ENCODE results near the gene AP2A2. TPM values are rescaled to one million over a fixed set of nuclear protein-coding genes. Genes with fewer than 3 reads are reported as not detected.

Gene AP2A2
- total and polyA plus RNA-seq, 8 donors = 40.0 to 60.2 (median 50.6) TPM

- intact Hi-C loops (cut with DNase I) = loop anchor here in 1 of 3 donors (10.0 kb wide), 1 partner anchor 133 kb away; the partner anchor contains the start of gene AP2A2
- Histone ChIP-seq H3K27me3 (no peaks in the 10 kb centered on the region), H3K36me3 (no peaks in the 10 kb centered on the region), H3K4me3 (no peak overlapping the region), H3K9me3 (no peaks in the 10 kb centered on the region), H3K27ac (no peak overlapping the region), H3K4me1 (no peaks in the 10 kb centered on the region)
- ATAC-seq (no peak), FAIRE-seq (no peak), DNase-seq (no peak)
- TF ChIP-seq CTCF (IDR thresholded peaks at IDR 0.05) = no peak
- 79 to 84% methylated on average over 16 of the region's 16 CpGs for WGBS, 2 donors
These were observed 132.1 kb downstream of the AP2A2 start for GRCh38 chr11:1057806-1058205.

- 58 to 86% methylated on average over 15 of the region's 15 CpGs for WGBS, 2 donors
- TF ChIP-seq CTCF (IDR thresholded peaks at IDR 0.05) = no peak
- H3K36me3 ChIP-seq = no peaks in the 10 kb centered on the region
- FAIRE-seq = no peak
- ATAC-seq = no peak
- no peaks in the 10 kb centered on the region for H3K27me3 ChIP-seq
- peak in 1 of 6 donors; percentile 31 for DNase-seq
- no peaks in the 10 kb centered on the region for H3K4me1 ChIP-seq
- no peaks in the 10 kb centered on the region for H3K9me3 ChIP-seq
- H3K27ac ChIP-seq = no peak overlapping the region
- no peak overlapping the region for H3K4me3 ChIP-seq
- intact Hi-C loops (cut with DNase I) = loop anchor here in 1 of 3 donors (10.0 kb wide), 1 partner anchor 135 kb away; the partner anchor contains the start of gene AP2A2
These were observed 134.1 kb downstream of the AP2A2 start for GRCh38 chr11:1059759-1060158.

- Histone ChIP-seq H3K4me1 (no peaks in the 10 kb centered on the region), H3K36me3 (no peaks in the 10 kb centered on the region), H3K27ac (no peak overlapping the region), H3K9me3 (no peaks in the 10 kb centered on the region), H3K4me3 (no peak overlapping the region), H3K27me3 (no peaks in the 10 kb centered on the region)
- intact Hi-C loops (cut with DNase I) = no loop called here
- 72 to 76% methylated on average over 16 of the region's 16 CpGs for WGBS, 2 donors
- FAIRE-seq (no peak), DNase-seq (peak in 1 of 6 donors; percentile 38), ATAC-seq (no peak)
- TF ChIP-seq CTCF (IDR thresholded peaks at IDR 0.05) = no peak
These were observed 134.7 kb downstream of the AP2A2 start for GRCh38 chr11:1060410-1060809.

GRCh38 chr11:1060852-1061616, 135.4 kb downstream of the AP2A2 start:
- no peaks in the 10 kb centered on the region for H3K27me3 ChIP-seq
- TF ChIP-seq CTCF (IDR thresholded peaks at IDR 0.05) = no peak
- no peaks in the 10 kb centered on the region for H3K9me3 ChIP-seq
- no peak overlapping the region for H3K4me3 ChIP-seq
- WGBS, 2 donors = 63 to 72% methylated on average over 18 of the region's 18 CpGs
- ATAC-seq (peak in 3 of 4 donors; percentile 59 to 74 (median 71)), FAIRE-seq (no peak), DNase-seq (peak in 4 of 6 donors; percentile 14 to 44 (median 24))
- no peaks in the 10 kb centered on the region for H3K4me1 ChIP-seq
- H3K36me3 ChIP-seq = no peaks in the 10 kb centered on the region
- no peak overlapping the region for H3K27ac ChIP-seq
- intact Hi-C loops (cut with DNase I) = no loop called here

Other genes with a start within 250 kb of the AP2A2 start
- 10 to 100 TPM; 15.9 to 26.9 (median 18.5) TPM for gene DEAF1, start 230.6 kb upstream of the AP2A2 start, total RNA-seq
- 10 to 100 TPM; 28.4 to 33.8 TPM for gene DEAF1, start 230.6 kb upstream of the AP2A2 start, polyA plus RNA-seq
- gene TMEM80, start 230.1 kb upstream of the AP2A2 start, total RNA-seq = 10 to 100 TPM in 4 of 6 donors, 1 to 10 TPM in 2; 8.5 to 16.4 (median 14.2) TPM
- 10 to 100 TPM; 18.6 to 24.7 TPM for gene TMEM80, start 230.1 kb upstream of the AP2A2 start, polyA plus RNA-seq
- 100 to 1,000 TPM in 2 of 6 donors, 10 to 100 TPM in 4; 58.1 to 113 (median 71.1) TPM for gene EPS8L2, start 219.6 kb upstream of the AP2A2 start, total RNA-seq
- 100 to 1,000 TPM; 249 to 286 TPM for gene EPS8L2, start 219.6 kb upstream of the AP2A2 start, polyA plus RNA-seq
- 10 to 100 TPM; 52.5 to 83.9 (median 78.2) TPM for gene TALDO1, start 178.4 kb upstream of the AP2A2 start, total RNA-seq
- gene TALDO1, start 178.4 kb upstream of the AP2A2 start, polyA plus RNA-seq = 10 to 100 TPM; 50.3 to 70.0 TPM
- gene GATD1, start 148.4 kb upstream of the AP2A2 start, total RNA-seq = 10 to 100 TPM; 13.6 to 28.9 (median 18.1) TPM
- 10 to 100 TPM; 27.9 to 43.2 TPM for gene GATD1, start 148.4 kb upstream of the AP2A2 start, polyA plus RNA-seq
- gene CEND1, start 135.8 kb upstream of the AP2A2 start, total RNA-seq = under 1 TPM in 1 of 6 donors, not detected in 5; 0.12 TPM
- gene CEND1, start 135.8 kb upstream of the AP2A2 start, polyA plus RNA-seq = under 1 TPM; 0.27 to 0.42 TPM
- gene SLC25A22, start 127.6 kb upstream of the AP2A2 start, total RNA-seq = 10 to 100 TPM; 32.2 to 84.0 (median 41.8) TPM
- gene SLC25A22, start 127.6 kb upstream of the AP2A2 start, polyA plus RNA-seq = 10 to 100 TPM; 40.4 to 45.5 TPM
- 10 to 100 TPM in 1 of 6 donors, 1 to 10 TPM in 5; 6.3 to 12.9 (median 8.7) TPM for gene PIDD1, start 120.6 kb upstream of the AP2A2 start, total RNA-seq
- gene PIDD1, start 120.6 kb upstream of the AP2A2 start, polyA plus RNA-seq = 10 to 100 TPM; 53.1 to 70.9 TPM
- 1,000 to 10,000 TPM in 5 of 6 donors, 100 to 1,000 TPM in 1; 944 to 1,591 (median 1,137) TPM for gene RPLP2, start 115.9 kb upstream of the AP2A2 start, total RNA-seq
- gene RPLP2, start 115.9 kb upstream of the AP2A2 start, polyA plus RNA-seq = 1,000 to 10,000 TPM in 1 of 2 donors, 100 to 1,000 TPM in 1; 761 to 1,687 TPM
- gene PNPLA2, start 107.0 kb upstream of the AP2A2 start, total RNA-seq = 100 to 1,000 TPM in 1 of 6 donors, 10 to 100 TPM in 5; 59.1 to 109 (median 82.1) TPM
- gene PNPLA2, start 107.0 kb upstream of the AP2A2 start, polyA plus RNA-seq = 100 to 1,000 TPM; 233 to 234 TPM
- gene CRACR2B, start 98.0 kb upstream of the AP2A2 start, total RNA-seq = 100 to 1,000 TPM in 4 of 6 donors, 10 to 100 TPM in 2; 60.6 to 140 (median 108) TPM
- gene CRACR2B, start 98.0 kb upstream of the AP2A2 start, polyA plus RNA-seq = 100 to 1,000 TPM; 263 to 378 TPM
- gene CD151, start 92.9 kb upstream of the AP2A2 start, total RNA-seq = 100 to 1,000 TPM; 163 to 278 (median 233) TPM
- 100 to 1,000 TPM; 256 to 351 TPM for gene CD151, start 92.9 kb upstream of the AP2A2 start, polyA plus RNA-seq
- 10 to 100 TPM; 62.9 to 98.8 (median 68.9) TPM for gene POLR2L, start 83.3 kb upstream of the AP2A2 start, total RNA-seq
- 100 to 1,000 TPM in 1 of 2 donors, 10 to 100 TPM in 1; 64.7 to 110 TPM for gene POLR2L, start 83.3 kb upstream of the AP2A2 start, polyA plus RNA-seq
- 10 to 100 TPM; 15.3 to 25.0 (median 18.8) TPM for gene TSPAN4, start 83.0 kb upstream of the AP2A2 start, total RNA-seq
- gene TSPAN4, start 83.0 kb upstream of the AP2A2 start, polyA plus RNA-seq = 10 to 100 TPM; 44.0 to 67.2 TPM
- 10 to 100 TPM; 41.7 to 86.0 (median 63.1) TPM for gene CHID1, start 15.1 kb upstream of the AP2A2 start, total RNA-seq
- 10 to 100 TPM; 57.1 to 66.0 TPM for gene CHID1, start 15.1 kb upstream of the AP2A2 start, polyA plus RNA-seq
- 10 to 100 TPM; 25.5 to 99.7 (median 92.2) TPM for gene MUC6, start 110.8 kb downstream of the AP2A2 start, total RNA-seq
- gene MUC6, start 110.8 kb downstream of the AP2A2 start, polyA plus RNA-seq = 100 to 1,000 TPM; 155 to 239 TPM
- gene MUC2, start 149.0 kb downstream of the AP2A2 start, total RNA-seq = under 1 TPM in 2 of 6 donors, not detected in 4; 0.03 to 0.57 TPM
- under 1 TPM; 0.04 to 0.05 TPM for gene MUC2, start 149.0 kb downstream of the AP2A2 start, polyA plus RNA-seq
- gene MUC5AC, start 232.1 kb downstream of the AP2A2 start, total RNA-seq = 1 to 10 TPM in 1 of 6 donors, under 1 TPM in 1, not detected in 4; 0.04 to 4.2 TPM
- gene MUC5AC, start 232.1 kb downstream of the AP2A2 start, polyA plus RNA-seq = under 1 TPM in 1 of 2 donors, not detected in 1; 0.02 TPM

Data from pancreas (tissue), 10 donors.